ENCODE data around the gene BGN.

The BGN gene

DNA sequence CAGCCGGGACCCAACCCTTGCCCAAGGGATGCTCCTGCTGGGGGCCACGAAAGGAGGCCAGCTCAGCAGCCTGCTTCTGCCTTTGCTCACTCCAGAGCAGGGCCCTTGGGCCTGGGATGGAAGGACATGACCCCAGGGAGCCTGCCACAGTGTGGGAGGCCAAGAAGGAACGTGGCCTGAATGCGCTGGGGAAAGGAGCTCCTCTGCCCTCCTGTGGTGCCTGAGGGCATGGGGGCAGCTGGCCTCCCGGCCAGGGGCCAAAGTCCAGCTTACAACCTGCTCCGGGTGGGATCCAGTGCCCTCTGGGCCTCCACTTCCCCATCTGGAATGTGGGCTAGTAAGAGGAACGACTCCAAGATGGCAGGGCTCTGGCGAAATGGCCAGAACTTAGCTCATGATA, 20.7 kb downstream of the BGN start:
- no peaks in the 10 kb centered on the region for H3K36me3 ChIP-seq (ENCODE audit: control insufficient read depth, low read depth, low read length)
- no peaks in the 10 kb centered on the region for H3K4me1 ChIP-seq (ENCODE audit: control insufficient read depth, low read depth, low read length)
- H3K9me3 ChIP-seq (ENCODE audit: control insufficient read depth, low read depth, low read length) = peaks cover 6% of the 10 kb centered on the region
- no peak overlapping the region for H3K9ac ChIP-seq (ENCODE audit: low read length)
- H3K27ac ChIP-seq (ENCODE audit: low read length) = no peak overlapping the region
- H3K4me3 ChIP-seq (ENCODE audit: low read length) = no peak overlapping the region
- peaks cover 42% of the 10 kb centered on the region for H3K27me3 ChIP-seq (ENCODE audit: control insufficient read depth, insufficient read depth, low read length)

DNA sequence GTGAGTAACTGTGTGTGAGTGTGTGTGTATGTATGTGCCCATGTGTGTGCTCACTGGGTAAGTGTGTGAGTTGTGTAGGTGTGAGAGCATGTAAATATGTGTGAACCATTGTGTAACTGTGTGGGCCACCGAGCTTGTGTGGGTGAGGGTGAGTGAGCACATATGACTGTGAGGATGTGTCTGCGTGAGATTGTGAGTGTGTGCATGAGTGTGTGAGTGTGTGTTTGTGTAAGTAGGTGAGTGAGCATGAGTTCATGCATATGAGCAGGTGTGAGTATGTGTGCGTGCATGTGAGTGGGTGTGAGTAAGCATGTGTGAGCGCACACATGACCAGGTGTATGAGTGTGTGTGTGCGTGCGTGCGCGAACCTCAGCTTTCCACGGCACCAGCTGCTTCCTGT, 21.3 kb downstream of the BGN start:
- Histone ChIP-seq H3K4me1 (ENCODE audit: control insufficient read depth, low read depth, low read length) (no peaks in the 10 kb centered on the region), H3K36me3 (ENCODE audit: control insufficient read depth, low read depth, low read length) (no peaks in the 10 kb centered on the region), H3K9ac (ENCODE audit: low read length) (no peak overlapping the region), H3K9me3 (ENCODE audit: control insufficient read depth, low read depth, low read length) (peaks cover 5% of the 10 kb centered on the region), H3K27ac (ENCODE audit: low read length) (no peak overlapping the region), H3K4me3 (ENCODE audit: low read length) (no peak overlapping the region), H3K27me3 (ENCODE audit: control insufficient read depth, insufficient read depth, low read length) (peaks cover 49% of the 10 kb centered on the region)

DNA sequence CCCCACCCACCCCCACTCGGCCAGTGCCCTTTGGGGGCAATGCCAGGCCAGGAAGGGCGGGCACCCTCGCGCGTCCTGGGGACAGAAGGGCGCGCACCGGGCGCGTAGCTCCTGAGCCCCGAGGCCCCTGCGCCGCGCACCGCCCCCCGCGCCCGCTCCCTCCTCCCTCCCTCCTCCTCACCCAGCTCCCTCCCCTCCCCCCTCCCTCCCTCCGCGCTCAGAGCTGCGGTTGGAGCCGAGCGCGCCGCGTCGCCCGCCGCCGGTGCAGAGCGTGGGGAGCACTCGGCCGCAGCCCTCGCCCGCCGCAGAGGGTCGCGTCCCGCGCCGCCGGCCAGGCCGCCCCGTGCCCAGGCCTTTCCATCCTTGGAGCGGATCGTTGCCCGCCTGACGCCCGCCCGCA, 22.6 kb downstream of the BGN start, which contains the start of gene ATP2B3:
ATP2B3 (plus strand) TSS at position 220 of the 400 bp plus-strand sequence. CDS start 18,606 bp downstream, outside the sequence.
- no peak within 1 kb of the TSS for H3K27ac ChIP-seq (ENCODE audit: low read length)
- peak within 1 kb of the TSS; percentile 24 for H3K4me3 ChIP-seq (ENCODE audit: low read length)
- peaks cover 53% of the 10 kb centered on the region for H3K27me3 ChIP-seq (ENCODE audit: control insufficient read depth, insufficient read depth, low read length)
- no peaks in the 10 kb centered on the region for H3K4me1 ChIP-seq (ENCODE audit: control insufficient read depth, low read depth, low read length)
- H3K9ac ChIP-seq (ENCODE audit: low read length) = no peak within 1 kb of the TSS
- H3K9me3 ChIP-seq (ENCODE audit: control insufficient read depth, low read depth, low read length) = peaks cover 5% of the 10 kb centered on the region
- no peaks in the 10 kb centered on the region for H3K36me3 ChIP-seq (ENCODE audit: control insufficient read depth, low read depth, low read length)

DNA sequence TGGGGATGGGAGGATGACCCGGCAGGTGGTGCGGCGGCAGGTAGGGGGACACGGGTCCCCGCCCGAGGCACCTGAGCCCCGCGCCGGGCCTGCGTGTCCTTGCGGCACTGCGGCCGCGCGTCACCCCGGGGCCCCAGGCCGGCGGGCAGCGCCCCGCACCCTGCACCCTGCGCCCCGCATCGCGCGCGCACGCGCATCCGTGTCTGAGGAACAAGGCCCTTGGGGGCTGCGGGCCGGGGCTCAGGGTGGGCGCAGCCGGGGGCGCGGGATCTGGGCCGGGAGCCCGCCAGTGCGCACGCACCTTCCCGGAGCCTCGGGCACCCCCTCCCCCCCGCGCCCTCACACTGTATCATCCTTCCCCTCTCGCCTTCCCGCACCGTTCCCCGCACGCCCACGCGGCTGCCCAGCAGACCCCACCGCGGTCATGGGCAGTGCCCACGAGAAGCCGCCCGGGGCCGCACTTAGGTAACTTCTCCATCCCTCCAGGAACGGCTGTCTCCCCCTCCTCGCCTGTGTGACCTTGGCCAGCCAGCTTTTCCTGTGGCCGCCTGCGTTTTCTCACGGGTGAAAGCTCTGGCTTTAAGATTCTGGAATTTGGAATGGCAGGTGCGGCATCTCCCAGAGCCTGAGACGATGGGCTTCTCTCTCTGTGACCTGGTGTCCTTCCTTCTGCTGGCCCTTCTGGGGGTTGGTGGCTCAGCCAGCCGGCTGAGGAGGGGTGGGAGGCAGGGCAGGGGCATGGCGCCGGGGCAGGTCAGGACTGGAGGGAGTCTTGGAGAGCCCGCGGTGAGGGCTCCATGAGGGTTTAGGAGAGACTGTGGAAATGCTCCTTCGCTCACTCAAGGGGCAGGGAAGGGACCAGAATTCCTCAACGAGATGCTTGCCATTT, 23.4 kb downstream of the BGN start:
- Histone ChIP-seq H3K36me3 (ENCODE audit: control insufficient read depth, low read depth, low read length) (no peaks in the 10 kb centered on the region), H3K9me3 (ENCODE audit: control insufficient read depth, low read depth, low read length) (peaks cover 6% of the 10 kb centered on the region), H3K9ac (ENCODE audit: low read length) (no peak overlapping the region), H3K27me3 (ENCODE audit: control insufficient read depth, insufficient read depth, low read length) (peaks cover 53% of the 10 kb centered on the region), H3K27ac (ENCODE audit: low read length) (no peak overlapping the region), H3K4me1 (ENCODE audit: control insufficient read depth, low read depth, low read length) (no peaks in the 10 kb centered on the region), H3K4me3 (ENCODE audit: low read length) (peak overlapping the region; percentile 21)

DNA sequence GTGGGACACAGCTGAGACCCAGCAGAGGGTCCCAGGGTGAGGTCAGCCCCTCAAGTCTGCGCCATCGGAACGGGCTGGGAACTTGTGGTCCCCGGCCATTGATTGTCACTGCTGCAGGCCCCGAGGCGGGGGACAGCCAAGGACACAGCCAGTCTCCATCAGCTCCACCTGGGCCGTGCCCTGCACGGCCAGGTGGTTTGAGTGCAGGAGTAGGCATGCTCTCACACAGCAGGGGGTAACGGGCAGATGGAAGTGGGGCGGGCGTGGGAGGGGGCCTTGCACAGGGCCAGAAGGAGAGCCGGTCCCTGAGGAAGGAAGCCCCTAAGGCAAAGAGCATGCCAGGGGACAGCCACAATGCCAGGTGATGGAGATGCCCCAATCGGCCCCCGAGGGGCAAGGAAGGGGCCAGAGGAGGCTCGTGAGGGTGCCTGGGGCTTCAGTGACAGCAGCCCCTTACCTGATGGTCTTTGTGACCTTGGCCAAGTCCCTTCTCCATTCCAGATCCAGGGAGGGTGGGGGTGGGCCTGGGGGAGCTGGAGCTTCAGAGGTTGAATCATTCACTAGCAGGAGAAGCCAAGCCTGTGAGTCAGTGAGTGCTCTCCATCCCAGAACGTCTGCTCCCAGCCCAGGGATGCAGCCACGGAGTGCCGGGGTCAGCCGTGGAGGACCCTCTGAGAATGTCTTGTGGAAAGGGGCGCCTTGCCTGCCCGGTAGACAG, 24.9 kb downstream of the BGN start:
- Histone ChIP-seq H3K4me1 (ENCODE audit: control insufficient read depth, low read depth, low read length) (no peaks in the 10 kb centered on the region), H3K27ac (ENCODE audit: low read length) (no peak overlapping the region), H3K27me3 (ENCODE audit: control insufficient read depth, insufficient read depth, low read length) (peaks cover 53% of the 10 kb centered on the region), H3K36me3 (ENCODE audit: control insufficient read depth, low read depth, low read length) (no peaks in the 10 kb centered on the region), H3K4me3 (ENCODE audit: low read length) (no peak overlapping the region), H3K9ac (ENCODE audit: low read length) (no peak overlapping the region), H3K9me3 (ENCODE audit: control insufficient read depth, low read depth, low read length) (peaks cover 4% of the 10 kb centered on the region)

DNA sequence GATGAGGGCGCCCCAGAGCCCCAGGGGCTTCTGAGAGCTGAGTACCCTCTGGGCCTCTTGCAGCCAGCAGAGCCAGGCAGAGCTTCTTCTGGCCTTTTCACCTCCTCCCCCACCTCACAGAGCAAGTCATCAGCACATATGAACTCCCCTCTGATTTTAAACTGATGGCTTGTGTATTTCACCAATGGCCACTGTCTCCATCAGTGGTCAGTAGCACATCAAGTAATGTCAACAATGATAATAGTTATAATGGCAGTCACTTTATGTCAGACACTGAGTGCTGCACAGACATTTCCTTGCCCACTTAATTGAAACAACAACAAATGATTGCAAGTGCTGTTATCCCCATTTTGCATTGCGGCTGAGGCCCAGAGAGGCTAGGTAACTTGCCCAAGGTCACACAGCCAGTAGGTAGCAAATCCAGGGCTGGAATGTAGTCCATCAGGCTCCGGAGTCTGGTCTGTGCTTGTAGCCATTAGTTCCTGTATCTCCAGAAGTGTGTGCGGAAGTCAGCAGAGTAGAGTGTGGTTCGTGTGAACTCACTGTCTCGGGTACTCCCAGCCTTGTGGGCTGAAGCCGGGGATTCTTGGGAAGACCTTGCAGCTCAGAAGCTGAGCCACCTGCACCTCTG, 25.6 kb downstream of the BGN start:
- no peaks in the 10 kb centered on the region for H3K36me3 ChIP-seq (ENCODE audit: control insufficient read depth, low read depth, low read length)

DNA sequence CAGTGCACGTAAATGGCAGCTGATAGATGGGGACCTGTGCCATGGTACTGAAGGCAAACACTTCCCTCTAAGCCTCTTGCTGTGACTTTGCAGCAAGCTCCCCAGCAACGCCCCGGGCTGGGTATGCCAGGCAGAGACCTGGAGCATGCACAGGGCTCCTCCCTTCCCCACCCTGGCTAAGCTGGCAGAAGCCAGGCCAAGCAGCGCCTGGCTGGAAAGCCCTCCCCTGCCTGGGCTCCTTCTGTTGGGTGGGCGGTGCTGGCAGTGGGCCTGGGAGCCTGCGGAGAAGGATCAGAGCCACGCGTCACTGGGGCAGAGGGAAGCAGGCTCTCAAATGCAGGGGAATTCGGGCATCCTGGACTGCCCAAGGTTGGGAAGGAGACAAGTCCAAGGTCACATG, 26.3 kb downstream of the BGN start:
- no peaks in the 10 kb centered on the region for H3K36me3 ChIP-seq (ENCODE audit: control insufficient read depth, low read depth, low read length)
- H3K4me1 ChIP-seq (ENCODE audit: control insufficient read depth, low read depth, low read length) = no peaks in the 10 kb centered on the region
- H3K27me3 ChIP-seq (ENCODE audit: control insufficient read depth, insufficient read depth, low read length) = peaks cover 47% of the 10 kb centered on the region

More for the DNA sequence above, 25.6 kb downstream of the BGN start:
- Histone ChIP-seq H3K4me3 (ENCODE audit: low read length) (no peak overlapping the region), H3K4me1 (ENCODE audit: control insufficient read depth, low read depth, low read length) (no peaks in the 10 kb centered on the region), H3K27ac (ENCODE audit: low read length) (no peak overlapping the region), H3K9ac (ENCODE audit: low read length) (no peak overlapping the region), H3K27me3 (ENCODE audit: control insufficient read depth, insufficient read depth, low read length) (peaks cover 53% of the 10 kb centered on the region), H3K9me3 (ENCODE audit: control insufficient read depth, low read depth, low read length) (peaks cover 4% of the 10 kb centered on the region)

DNA sequence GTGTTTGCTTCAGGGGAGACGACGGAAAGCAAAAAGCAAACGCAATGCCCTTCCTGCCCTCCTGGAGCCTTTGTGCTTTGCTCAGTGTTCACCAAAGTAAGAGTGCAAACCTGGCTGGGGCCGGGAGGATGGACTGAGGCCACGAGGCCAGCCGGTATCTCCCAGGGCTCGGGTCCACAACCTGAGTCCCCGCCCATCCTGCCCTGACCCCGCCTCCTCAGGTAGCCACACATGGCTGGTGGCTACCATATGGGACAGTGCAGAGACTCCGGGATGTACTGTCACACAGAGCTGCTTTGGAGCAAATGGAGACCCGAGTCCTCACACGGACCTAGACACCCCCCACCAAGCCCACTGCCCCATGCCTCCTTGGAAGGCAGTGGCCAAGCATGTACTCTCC, 27.5 kb downstream of the BGN start:
- H3K4me1 ChIP-seq (ENCODE audit: control insufficient read depth, low read depth, low read length) = no peaks in the 10 kb centered on the region

More for the DNA sequence above, 26.3 kb downstream of the BGN start:
- no peak overlapping the region for H3K27ac ChIP-seq (ENCODE audit: low read length)
- peaks cover 4% of the 10 kb centered on the region for H3K9me3 ChIP-seq (ENCODE audit: control insufficient read depth, low read depth, low read length)
- no peak overlapping the region for H3K9ac ChIP-seq (ENCODE audit: low read length)
- no peak overlapping the region for H3K4me3 ChIP-seq (ENCODE audit: low read length)

DNA sequence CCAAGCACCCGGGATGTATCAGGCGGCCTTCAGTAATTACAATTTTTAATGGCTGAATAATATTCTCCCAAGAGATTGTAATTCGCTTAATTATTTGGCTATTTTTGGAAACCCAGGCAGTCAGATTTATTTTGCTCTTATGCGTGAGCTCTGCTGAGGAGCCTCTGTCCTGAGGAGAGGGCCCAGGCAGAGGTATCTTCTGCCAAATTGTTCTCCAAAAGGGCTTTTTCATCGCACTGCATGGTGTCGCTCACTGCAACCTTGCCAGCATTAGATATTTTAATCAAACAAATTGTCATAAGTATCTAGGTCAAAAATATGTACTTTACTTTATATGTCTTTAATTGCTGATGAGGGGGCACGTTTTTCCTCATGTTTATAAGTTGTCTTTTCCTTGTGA, 28.5 kb downstream of the BGN start:
- no peak overlapping the region for H3K27ac ChIP-seq (ENCODE audit: low read length)
- H3K36me3 ChIP-seq (ENCODE audit: control insufficient read depth, low read depth, low read length) = no peaks in the 10 kb centered on the region
- no peaks in the 10 kb centered on the region for H3K4me1 ChIP-seq (ENCODE audit: control insufficient read depth, low read depth, low read length)
- H3K9me3 ChIP-seq (ENCODE audit: control insufficient read depth, low read depth, low read length) = peaks cover 4% of the 10 kb centered on the region
- H3K9ac ChIP-seq (ENCODE audit: low read length) = no peak overlapping the region
- H3K4me3 ChIP-seq (ENCODE audit: low read length) = no peak overlapping the region
- H3K27me3 ChIP-seq (ENCODE audit: control insufficient read depth, insufficient read depth, low read length) = peaks cover 28% of the 10 kb centered on the region

More for the DNA sequence above, 27.5 kb downstream of the BGN start:
- Histone ChIP-seq H3K27ac (ENCODE audit: low read length) (no peak overlapping the region), H3K36me3 (ENCODE audit: control insufficient read depth, low read depth, low read length) (no peaks in the 10 kb centered on the region), H3K9ac (ENCODE audit: low read length) (no peak overlapping the region), H3K9me3 (ENCODE audit: control insufficient read depth, low read depth, low read length) (peaks cover 4% of the 10 kb centered on the region), H3K4me3 (ENCODE audit: low read length) (no peak overlapping the region), H3K27me3 (ENCODE audit: control insufficient read depth, insufficient read depth, low read length) (peaks cover 35% of the 10 kb centered on the region)

DNA sequence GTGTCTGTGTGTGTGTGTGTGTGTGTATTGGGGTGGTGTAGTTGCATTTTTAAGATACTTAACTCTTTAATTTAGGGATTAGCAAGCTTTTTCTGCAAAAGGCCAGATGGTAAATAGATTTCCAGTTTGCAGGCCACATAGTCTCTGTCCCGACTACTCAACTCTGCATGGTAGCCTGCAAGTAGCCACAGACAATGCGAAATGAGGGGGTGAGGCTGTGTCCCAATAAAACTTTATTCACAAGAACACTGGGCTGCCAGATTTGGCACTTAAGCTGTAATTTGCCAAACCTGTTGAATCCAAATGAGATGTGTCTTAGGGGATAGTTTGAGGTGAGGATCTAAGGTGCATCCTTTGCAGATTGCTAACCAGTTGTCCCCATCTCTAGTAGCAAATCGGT, 29.5 kb downstream of the BGN start:
- Histone ChIP-seq H3K27me3 (ENCODE audit: control insufficient read depth, insufficient read depth, low read length) (peaks cover 19% of the 10 kb centered on the region), H3K9me3 (ENCODE audit: control insufficient read depth, low read depth, low read length) (peaks cover 4% of the 10 kb centered on the region), H3K9ac (ENCODE audit: low read length) (no peak overlapping the region), H3K4me3 (ENCODE audit: low read length) (no peak overlapping the region), H3K27ac (ENCODE audit: low read length) (no peak overlapping the region), H3K36me3 (ENCODE audit: control insufficient read depth, low read depth, low read length) (no peaks in the 10 kb centered on the region), H3K4me1 (ENCODE audit: control insufficient read depth, low read depth, low read length) (no peaks in the 10 kb centered on the region)

DNA sequence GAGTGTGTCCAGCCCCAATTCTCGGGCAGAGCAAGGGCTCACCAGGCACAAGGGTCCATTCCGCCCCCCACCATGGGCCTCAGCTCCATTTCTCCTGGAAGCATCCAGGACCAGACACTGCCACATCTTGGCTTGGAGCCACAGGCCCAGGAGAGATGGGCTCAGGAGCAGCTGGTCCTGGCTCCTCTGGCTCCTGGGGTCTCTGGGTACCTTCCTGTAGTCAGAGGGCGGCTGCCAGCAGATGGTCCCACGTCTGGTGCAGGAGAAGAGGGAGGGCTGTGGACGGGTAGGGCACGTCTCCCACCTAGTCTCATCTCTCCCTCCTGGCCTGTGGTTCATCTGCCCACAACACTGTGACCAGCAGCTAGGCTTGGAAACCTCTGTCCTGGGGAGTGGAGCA, 30.7 kb downstream of the BGN start:
- Histone ChIP-seq H3K9me3 (ENCODE audit: control insufficient read depth, low read depth, low read length) (peaks cover 4% of the 10 kb centered on the region), H3K4me3 (ENCODE audit: low read length) (no peak overlapping the region), H3K27ac (ENCODE audit: low read length) (no peak overlapping the region), H3K4me1 (ENCODE audit: control insufficient read depth, low read depth, low read length) (no peaks in the 10 kb centered on the region), H3K27me3 (ENCODE audit: control insufficient read depth, insufficient read depth, low read length) (peaks cover 11% of the 10 kb centered on the region), H3K36me3 (ENCODE audit: control insufficient read depth, low read depth, low read length) (no peaks in the 10 kb centered on the region), H3K9ac (ENCODE audit: low read length) (no peak overlapping the region)
